ENCODE data around the gene SPTLC3. TPM values are rescaled to one million over a fixed set of nuclear protein-coding genes. Genes with fewer than 3 reads are reported as not detected.

Gene SPTLC3
- total RNA-seq, 1 donor from 2014 or later = 10.6 TPM

- H3K9me3 Mint-ChIP-seq = peaks cover 4% of the 10 kb centered on the region
Measured at GRCh38 chr20:13139459-13140150, 130.8 kb downstream of the SPTLC3 start.

DNA sequence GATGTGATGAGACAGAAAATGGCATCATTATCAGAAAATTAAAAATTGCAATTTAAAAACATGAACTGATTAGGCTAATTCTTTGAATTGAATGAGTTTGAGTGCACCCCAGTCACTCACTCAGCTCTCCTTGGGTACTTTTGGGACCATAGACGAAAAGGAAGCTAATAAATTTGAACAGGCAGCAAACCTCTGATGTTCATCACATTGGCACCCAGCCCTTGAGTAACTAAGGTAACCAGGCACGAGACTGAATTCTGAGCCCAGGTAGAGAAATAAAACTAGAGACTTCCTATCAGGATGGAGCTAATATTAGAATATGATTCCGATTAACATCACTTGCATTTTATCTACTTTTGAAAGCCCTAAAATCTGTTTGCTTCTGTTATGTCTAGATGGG lies 131.4 kb downstream of the SPTLC3 start:
- Mint-ChIP-seq H3K9me3 (peaks cover 7% of the 10 kb centered on the region), H3K36me3 (peaks cover 12% of the 10 kb centered on the region), H3K4me3 (peak overlapping the region; percentile 22), H3K27ac (no peak overlapping the region), H3K4me1 (ENCODE audit: unreplicated experiment) (peaks cover 26% of the 10 kb centered on the region), H3K27me3 (no peaks in the 10 kb centered on the region)
- TF ChIP-seq, protein P1, sequence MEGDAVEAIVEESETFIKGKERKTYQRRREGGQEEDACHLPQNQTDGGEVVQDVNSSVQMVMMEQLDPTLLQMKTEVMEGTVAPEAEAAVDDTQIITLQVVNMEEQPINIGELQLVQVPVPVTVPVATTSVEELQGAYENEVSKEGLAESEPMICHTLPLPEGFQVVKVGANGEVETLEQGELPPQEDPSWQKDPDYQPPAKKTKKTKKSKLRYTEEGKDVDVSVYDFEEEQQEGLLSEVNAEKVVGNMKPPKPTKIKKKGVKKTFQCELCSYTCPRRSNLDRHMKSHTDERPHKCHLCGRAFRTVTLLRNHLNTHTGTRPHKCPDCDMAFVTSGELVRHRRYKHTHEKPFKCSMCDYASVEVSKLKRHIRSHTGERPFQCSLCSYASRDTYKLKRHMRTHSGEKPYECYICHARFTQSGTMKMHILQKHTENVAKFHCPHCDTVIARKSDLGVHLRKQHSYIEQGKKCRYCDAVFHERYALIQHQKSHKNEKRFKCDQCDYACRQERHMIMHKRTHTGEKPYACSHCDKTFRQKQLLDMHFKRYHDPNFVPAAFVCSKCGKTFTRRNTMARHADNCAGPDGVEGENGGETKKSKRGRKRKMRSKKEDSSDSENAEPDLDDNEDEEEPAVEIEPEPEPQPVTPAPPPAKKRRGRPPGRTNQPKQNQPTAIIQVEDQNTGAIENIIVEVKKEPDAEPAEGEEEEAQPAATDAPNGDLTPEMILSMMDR (conservative IDR thresholded peaks at IDR 0.05) = no peak
- DNase-seq (ENCODE audit: extremely low spot score, unreplicated experiment) = no peak

More at GRCh38 chr20:13139459-13140150, 130.8 kb downstream of the SPTLC3 start:
- TF ChIP-seq, protein P1 (conservative IDR thresholded peaks at IDR 0.05) = no peak
- H3K36me3 Mint-ChIP-seq = peaks cover 10% of the 10 kb centered on the region
- H3K27me3 Mint-ChIP-seq = no peaks in the 10 kb centered on the region
- peaks cover 26% of the 10 kb centered on the region for H3K4me1 Mint-ChIP-seq (ENCODE audit: unreplicated experiment)
- no peak overlapping the region for H3K4me3 Mint-ChIP-seq
- H3K27ac Mint-ChIP-seq = no peak overlapping the region
- DNase-seq (ENCODE audit: extremely low spot score, unreplicated experiment) = no peak

- Mint-ChIP-seq H3K27ac (no peak overlapping the region), H3K27me3 (no peaks in the 10 kb centered on the region), H3K36me3 (peaks cover 14% of the 10 kb centered on the region), H3K4me1 (ENCODE audit: unreplicated experiment) (peaks cover 26% of the 10 kb centered on the region), H3K9me3 (peaks cover 9% of the 10 kb centered on the region), H3K4me3 (no peak overlapping the region)
- TF ChIP-seq, protein P1 (conservative IDR thresholded peaks at IDR 0.05) = no peak
- no peak for DNase-seq (ENCODE audit: extremely low spot score, unreplicated experiment)
Measured at GRCh38 chr20:13140775-13141174, 132.0 kb downstream of the SPTLC3 start.

- peaks cover 9% of the 10 kb centered on the region for H3K9me3 Mint-ChIP-seq
- peak overlapping the region; percentile 9 for H3K27ac Mint-ChIP-seq
- H3K4me3 Mint-ChIP-seq = no peak overlapping the region
- H3K4me1 Mint-ChIP-seq (ENCODE audit: unreplicated experiment) = peaks cover 26% of the 10 kb centered on the region
- no peak for DNase-seq (ENCODE audit: extremely low spot score, unreplicated experiment)
- TF ChIP-seq, protein P1 (conservative IDR thresholded peaks at IDR 0.05) = no peak
- H3K36me3 Mint-ChIP-seq = peaks cover 14% of the 10 kb centered on the region
- H3K27me3 Mint-ChIP-seq = no peaks in the 10 kb centered on the region
Measured at GRCh38 chr20:13141546-13141945, 132.8 kb downstream of the SPTLC3 start.

DNA sequence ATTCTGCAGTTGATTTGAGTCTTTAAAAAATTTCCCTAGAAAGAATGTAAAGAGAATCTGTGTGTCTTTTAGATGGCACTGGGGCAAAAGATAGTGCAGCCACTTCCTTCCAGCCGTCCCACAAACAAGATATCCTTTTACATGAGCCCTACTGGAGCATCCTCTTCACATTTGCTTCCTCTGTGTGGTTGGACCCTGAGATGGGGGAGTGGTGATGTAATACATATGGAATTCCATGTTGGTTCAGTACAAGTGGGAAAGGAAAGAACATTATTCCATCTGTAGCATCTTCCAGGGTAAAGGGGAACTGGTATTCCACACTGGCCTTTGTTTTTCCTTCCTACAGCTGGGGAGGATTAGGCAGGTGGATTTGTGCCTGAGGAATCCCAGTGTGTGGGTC lies 133.4 kb downstream of the SPTLC3 start:
- DNase-seq (ENCODE audit: extremely low spot score, unreplicated experiment) = no peak
- Mint-ChIP-seq H3K4me1 (ENCODE audit: unreplicated experiment) (peaks cover 32% of the 10 kb centered on the region), H3K9me3 (peaks cover 9% of the 10 kb centered on the region), H3K27me3 (no peaks in the 10 kb centered on the region), H3K36me3 (peaks cover 14% of the 10 kb centered on the region), H3K27ac (peak overlapping the region; percentile 9), H3K4me3 (no peak overlapping the region)
- TF ChIP-seq, protein P1 (conservative IDR thresholded peaks at IDR 0.05) = no peak
